PC-3 (cell line): Measurements from ENCODE around the gene FAM13A. TPM values are rescaled to one million over a fixed set of nuclear protein-coding genes. Genes with fewer than 3 reads are reported as not detected.

Source experiments
- ATAC-seq: fragments of 200-7000 bp; cut with Tn5 transposase; 2 replicates; pipeline ENCODE4 v1.9.1; 2020; ENCODE audit warnings: mild to moderate bottlenecking, moderate library complexity
- BruUV-seq: library from RNA; stranded (reverse); fragments of 400-500 nt; replicated peaks from 2 replicates; lab custom pipeline; 2021; lab: Mats Ljungman, UMichigan
- CTCF ChIA-PET: fragments of 300-600 bp; sonication (Branson Sonifier 250); formaldehyde crosslinking; loops from one replicate; lab custom pipeline; 2022; ENCODE audit warnings: antibody characterized with exemption; lab: Charles Lee
- POLR2A ChIA-PET: fragments of 300-600 bp; sonication (Branson Sonifier 250); formaldehyde crosslinking; loops from one replicate; lab custom pipeline; 2022; ENCODE audit warnings: antibody characterized with exemption; ENCODE audit not compliant: unreplicated experiment; lab: Charles Lee
- DNase-seq: peaks from one replicate; pipeline ENCODE4 v3.0.0-alpha.2; 2015
- H2AFZ ChIP-seq: fragments of 300-600 bp; sonication (generic); 2 replicates; pipeline ENCODE4 v1.6.0; 2016; ENCODE audit warnings: antibody characterized with exemption, low read length
- H3F3A ChIP-seq: fragments of 300-600 bp; sonication (generic); one replicate; pipeline ENCODE4 v1.6.0; 2017; ENCODE audit warnings: antibody characterized with exemption, low read length, control low read depth, mild to moderate bottlenecking; ENCODE audit not compliant: unreplicated experiment
- H3K27ac ChIP-seq: fragments of 300-600 bp; sonication (generic); 2 replicates; pipeline ENCODE4 v1.5.1; 2016; ENCODE audit warnings: mild to moderate bottlenecking, low read length
- H3K27me3 ChIP-seq: fragments of 300-600 bp; sonication (generic); 2 replicates; pipeline ENCODE4 v1.6.1; 2016; ENCODE audit warnings: low read length, mixed read lengths
- H3K36me3 ChIP-seq: fragments of 300-600 bp; sonication (generic); 2 replicates; pipeline ENCODE4 v1.6.1; 2016; ENCODE audit warnings: low read depth, mixed run types, low read length, mixed read lengths
- H3K4me1 ChIP-seq: fragments of 300-600 bp; sonication (generic); 2 replicates; pipeline ENCODE4 v1.5.1; 2016; ENCODE audit warnings: low read length; ENCODE audit not compliant: insufficient read depth
- H3K4me2 ChIP-seq: fragments of 300-600 bp; sonication (generic); 2 replicates; pipeline ENCODE4 v1.6.0; 2016; ENCODE audit warnings: low read length
- H3K4me3 ChIP-seq: fragments of 300-600 bp; sonication (generic); 2 replicates; pipeline ENCODE4 v1.5.1; 2016; ENCODE audit warnings: mild to moderate bottlenecking, low read length, mixed read lengths
- H3K79me2 ChIP-seq: fragments of 300-600 bp; sonication (generic); 2 replicates; pipeline ENCODE4 v1.6.1; 2017; ENCODE audit warnings: low read length, mixed read lengths
- H3K9ac ChIP-seq: fragments of 300-600 bp; sonication (generic); 2 replicates; pipeline ENCODE4 v1.6.0; 2016; ENCODE audit warnings: mild to moderate bottlenecking, low read length
- H3K9me2 ChIP-seq: fragments of 300-600 bp; sonication (generic); replicated peaks from 2 replicates; pipeline ENCODE4 v1.6.1; 2016; ENCODE audit warnings: mixed run types, low read length, mixed read lengths
- H3K9me3 ChIP-seq: fragments of 300-600 bp; sonication (generic); 2 replicates; pipeline ENCODE4 v1.6.1; 2016; ENCODE audit warnings: low read length, mixed read lengths
- H4K20me1 ChIP-seq: fragments of 300-600 bp; sonication (generic); 2 replicates; pipeline ENCODE4 v1.6.1; 2016; ENCODE audit warnings: low read length, mixed read lengths
- CTCF ChIP-seq: fragments of 300-600 bp; sonication (generic); conservative IDR thresholded peaks from 2 replicates; pipeline ENCODE4 v1.5.1; 2017; ENCODE audit warnings: antibody characterized with exemption, low read depth, mild to moderate bottlenecking, low read length
- EZH2 ChIP-seq: fragments of 300-600 bp; sonication (generic); IDR thresholded peaks from one replicate; pipeline ENCODE4 v1.6.1; 2017; ENCODE audit warnings: antibody characterized with exemption, mild to moderate bottlenecking, low read length; ENCODE audit not compliant: unreplicated experiment
- EZH2phosphoT487 ChIP-seq: fragments of 300-600 bp; sonication (generic); IDR thresholded peaks from 2 replicates; pipeline ENCODE4 v1.6.1; 2018; ENCODE audit warnings: mild to moderate bottlenecking, antibody characterized with exemption, low read length, borderline replicate concordance
- intact Hi-C: fragments of 100-400 bp; cut with micrococcal nuclease; formaldehyde crosslinking; loops from 2 replicates; pipeline ENCODE4 v1.9.0; 2023
- total RNA-seq: library from RNA; depleted of rRNA; stranded (reverse); fragments of >200 nt; gene quantifications from 2 replicates; pipeline ENCODE4 v1.2.3, GENCODE V29; 2014

Gene FAM13A
- total RNA-seq, 1 experiment from 2014 or later: 8.6 TPM

DNA sequence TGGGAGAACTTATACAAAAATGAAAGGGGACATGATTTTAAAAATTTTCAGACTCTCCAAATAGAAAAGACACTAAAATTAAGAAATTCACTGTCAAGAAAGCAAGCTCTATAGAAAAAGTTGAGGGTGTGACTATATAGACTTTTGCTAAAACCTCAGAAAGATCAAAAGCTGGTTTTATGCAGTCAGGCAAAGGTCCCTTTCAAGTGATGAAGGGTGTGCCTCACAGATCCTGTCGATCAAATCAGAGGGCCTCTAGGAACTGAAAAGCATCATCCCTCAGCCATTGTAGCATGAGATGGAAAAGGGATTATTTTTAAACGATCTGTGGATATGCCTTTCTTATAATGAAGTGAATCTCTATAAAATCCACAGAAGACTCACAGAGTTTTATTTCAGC is 116.5 kb downstream of the FAM13A start:
- H3K27ac ChIP-seq: no peak overlapping the region
- POLR2A ChIA-PET: no interaction called here
- peaks cover 20% of the 10 kb centered on the region for H3K4me1 ChIP-seq
- H3K9ac ChIP-seq: no peak overlapping the region
- no peaks in the 10 kb centered on the region for H4K20me1 ChIP-seq
- H3K4me2 ChIP-seq: no peak overlapping the region
- H3K36me3 ChIP-seq: no peaks in the 10 kb centered on the region
- H3K4me3 ChIP-seq: no peak overlapping the region
- intact Hi-C loops: no loop called here
- H3F3A ChIP-seq: no peaks in the 10 kb centered on the region
- no peaks in the 10 kb centered on the region for H3K27me3 ChIP-seq
- no peak for DNase-seq
- H2AFZ ChIP-seq: no peak overlapping the region
- no TSS peak for BruUV-seq
- no peaks in the 10 kb centered on the region for H3K9me2 ChIP-seq
- H3K9me3 ChIP-seq: no peaks in the 10 kb centered on the region
- CTCF ChIA-PET: no interaction called here
- no peaks in the 10 kb centered on the region for H3K79me2 ChIP-seq
- ATAC-seq: no peak
- TF ChIP-seq CTCF (no peak), EZH2phosphoT487 (no peak), EZH2 (no peak)

- intact Hi-C loops: no loop called here
- H3K4me2 ChIP-seq: no peak overlapping the region
- TF ChIP-seq EZH2 (no peak), EZH2phosphoT487 (no peak), CTCF (no peak)
Measured at GRCh38 chr4:88939697-88940096, 117.3 kb downstream of the FAM13A start.

DNA sequence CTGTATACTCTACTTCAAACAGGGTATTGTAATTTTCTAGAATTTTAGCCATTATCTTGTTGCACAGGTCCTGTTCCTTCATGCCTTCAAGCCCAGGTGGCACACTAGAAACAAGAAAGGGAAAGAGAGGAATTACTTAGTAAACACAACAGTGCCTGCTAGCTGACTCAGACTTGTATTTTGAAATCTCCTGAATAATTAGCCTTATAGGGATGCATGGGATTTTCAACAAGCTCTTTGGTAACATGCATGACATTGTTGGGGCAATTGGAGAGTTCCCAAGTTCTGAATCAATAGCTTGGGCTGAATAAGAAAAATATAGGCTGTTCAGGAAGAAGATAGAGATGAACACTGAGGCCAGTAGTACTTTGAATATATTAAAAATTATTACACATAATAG is 118.8 kb downstream of the FAM13A start:
- no TSS peak for BruUV-seq
- H3K36me3 ChIP-seq: no peaks in the 10 kb centered on the region
- no peak overlapping the region for H2AFZ ChIP-seq
- no peak overlapping the region for H3K4me3 ChIP-seq
- POLR2A ChIA-PET: no interaction called here
- CTCF ChIA-PET: interaction anchor here (1.1 kb wide), 1 partner anchor 86 kb away, joined by 6 read pairs; no protein-coding TSS in a partner anchor
- TF ChIP-seq EZH2phosphoT487 (no peak), CTCF (no peak), EZH2 (no peak)
- H3K27me3 ChIP-seq: no peaks in the 10 kb centered on the region
- intact Hi-C loops: no loop called here
- ATAC-seq (peak; percentile 67), DNase-seq (peak; percentile 80)
- peak overlapping the region; percentile 33; the same call in 1 of the 2 replicates for H3K4me2 ChIP-seq
- no peaks in the 10 kb centered on the region for H4K20me1 ChIP-seq
- no peaks in the 10 kb centered on the region for H3K9me3 ChIP-seq
- H3F3A ChIP-seq: no peaks in the 10 kb centered on the region
- H3K27ac ChIP-seq: no peak overlapping the region
- no peaks in the 10 kb centered on the region for H3K9me2 ChIP-seq
- peaks cover 13% of the 10 kb centered on the region for H3K4me1 ChIP-seq
- no peak overlapping the region for H3K9ac ChIP-seq
- no peaks in the 10 kb centered on the region for H3K79me2 ChIP-seq

More at GRCh38 chr4:88939697-88940096, 117.3 kb downstream of the FAM13A start:
- no peaks in the 10 kb centered on the region for H4K20me1 ChIP-seq
- H3K9me3 ChIP-seq: no peaks in the 10 kb centered on the region
- DNase-seq (no peak), ATAC-seq (no peak)
- no peaks in the 10 kb centered on the region for H3K9me2 ChIP-seq
- no peak overlapping the region for H2AFZ ChIP-seq
- no peaks in the 10 kb centered on the region for H3K36me3 ChIP-seq
- H3K4me3 ChIP-seq: no peak overlapping the region
- H3K79me2 ChIP-seq: no peaks in the 10 kb centered on the region
- ChIA-PET CTCF (no interaction called here), POLR2A (no interaction called here)
- BruUV-seq: no TSS peak
- H3K9ac ChIP-seq: no peak overlapping the region
- H3K27me3 ChIP-seq: no peaks in the 10 kb centered on the region
- no peaks in the 10 kb centered on the region for H3F3A ChIP-seq
- H3K4me1 ChIP-seq: peaks cover 14% of the 10 kb centered on the region
- no peak overlapping the region for H3K27ac ChIP-seq
